H4 (cell line): ENCODE measurements around the gene ZBED1. TPM values are rescaled to one million over a fixed set of nuclear protein-coding genes. Genes with fewer than 3 reads are reported as not detected.
"Not testable (repeated sequence)": the region's sequence is repeated elsewhere in the genome, so short reads cannot be mapped to it uniquely, and the experiment has no call there.

Experiments
- DNase-seq: peaks from one replicate; pipeline ENCODE4 v3.0.0-alpha.2; 2015; ENCODE audit warnings: low spot score
- total RNA-seq: library from RNA; depleted of rRNA; stranded (reverse); fragments of >200 nt; shearing (Covaris generic); gene quantifications from 2 replicates; pipeline ENCODE4 v1.2.3, GENCODE V29; 2014

Gene ZBED1
- total RNA-seq, 1 experiment from 2014 or later, result 27.3 TPM

DNA sequence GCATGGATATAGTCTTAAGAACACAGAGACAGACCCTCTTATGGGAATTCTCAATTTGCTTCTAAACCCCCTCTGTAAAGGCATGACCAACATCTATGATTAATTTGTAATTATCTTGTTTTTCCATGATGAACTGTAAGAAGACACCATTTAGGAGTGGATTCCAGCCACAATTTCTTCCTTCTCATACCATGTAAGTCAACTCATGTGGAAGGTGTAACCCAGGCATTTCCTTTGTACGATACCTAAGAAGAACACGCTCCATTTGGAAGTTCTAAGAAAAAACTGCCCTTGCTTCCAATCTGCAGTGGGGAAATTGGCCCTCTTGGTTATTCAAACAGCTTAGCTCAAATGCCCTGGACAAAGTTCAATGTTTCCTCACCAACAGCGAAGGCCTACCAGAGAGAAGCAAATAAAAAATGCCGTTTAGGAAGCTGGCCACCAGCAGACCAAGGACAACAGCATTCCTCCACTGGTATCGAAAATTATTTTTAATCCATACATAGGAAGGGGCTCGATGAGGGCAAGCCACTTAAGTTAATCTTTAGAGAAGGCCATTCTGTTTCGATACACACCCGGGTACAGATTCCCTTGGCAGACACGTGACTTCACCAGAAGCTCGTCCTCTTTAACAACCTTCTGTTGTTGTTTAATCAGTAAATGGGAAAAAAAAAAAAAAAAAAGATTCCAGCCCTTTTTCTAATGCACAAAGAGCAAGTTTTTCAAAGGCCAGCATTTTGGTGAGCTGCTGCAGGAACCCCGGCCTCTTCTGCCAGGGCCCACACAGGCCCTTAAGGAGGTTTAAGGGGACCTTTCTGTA, 2.6 kb downstream of the ZBED1 start:
- DNase-seq, result no peak

DNA sequence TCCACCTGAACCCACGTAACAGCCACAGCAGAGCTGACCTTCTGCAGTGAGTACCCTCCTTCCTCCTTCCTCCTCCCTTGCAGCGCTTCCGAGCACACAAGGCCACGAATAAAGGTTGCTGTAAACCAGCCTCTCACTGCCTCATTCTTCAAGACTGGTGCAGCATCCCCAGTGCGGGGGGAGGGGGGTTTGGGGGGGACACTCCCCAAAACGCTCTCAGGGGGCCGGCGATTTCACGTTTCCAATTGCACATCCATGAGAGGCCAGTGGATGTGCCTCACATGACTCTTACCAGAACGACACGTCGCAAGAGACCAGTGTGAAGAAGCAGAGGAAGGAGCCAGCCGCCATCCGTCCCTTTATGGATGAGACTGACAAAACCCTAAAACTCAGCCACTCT, 5.2 kb downstream of the ZBED1 start:
- DNase-seq, result no peak

DNA sequence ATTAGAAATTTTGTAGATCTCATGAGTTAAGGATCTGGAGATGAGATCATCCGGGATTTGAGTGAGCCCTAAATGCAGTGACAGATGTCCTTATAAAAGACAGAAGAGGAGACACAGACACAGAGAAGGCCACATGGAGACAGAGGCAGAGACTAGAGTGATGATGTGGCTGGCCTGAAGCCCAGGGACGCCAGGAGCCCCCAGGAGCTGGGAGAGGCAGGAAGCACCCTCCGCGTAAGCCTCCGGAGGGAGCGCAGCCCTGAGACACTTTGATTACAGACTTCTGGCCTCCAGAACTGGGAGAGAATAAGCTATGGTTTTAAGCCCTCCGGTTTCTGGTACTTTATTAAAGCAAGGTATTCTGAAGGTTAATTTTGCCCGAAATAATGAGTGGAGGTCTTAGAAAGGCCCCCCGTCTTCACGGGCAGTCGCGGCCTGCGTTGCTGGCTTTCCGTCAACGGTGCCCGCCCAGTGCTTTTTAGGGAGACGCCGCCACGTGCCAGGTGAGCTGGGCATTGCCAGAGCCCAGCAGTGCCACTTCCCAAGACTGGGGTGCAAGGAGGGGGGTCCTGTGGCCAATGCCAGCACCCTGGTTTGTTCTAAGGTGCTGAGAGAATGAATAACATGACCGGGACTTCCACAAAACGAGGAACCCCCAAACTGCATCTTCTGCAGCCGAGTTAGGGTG, 8.1 kb downstream of the ZBED1 start:
- no peak for DNase-seq

DNA sequence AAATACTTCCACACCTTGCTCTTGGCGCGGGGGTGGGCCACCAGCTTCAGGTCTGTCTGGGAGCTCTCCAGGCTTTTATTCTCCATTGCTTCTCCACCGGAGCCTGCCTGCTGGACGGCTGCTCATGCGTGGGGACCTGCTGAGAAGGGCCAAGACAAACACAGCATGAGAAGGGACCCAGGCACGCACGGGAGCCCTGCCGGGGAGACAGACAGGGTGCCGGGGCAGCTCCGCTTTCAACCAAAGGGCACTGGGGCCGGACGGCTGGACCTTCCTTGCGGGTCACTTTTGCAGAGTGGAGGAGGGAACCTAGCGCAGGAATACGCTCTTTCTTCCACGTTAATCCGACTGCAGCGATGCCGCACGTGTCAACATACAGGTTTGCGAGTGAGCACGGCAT, 10.1 kb downstream of the ZBED1 start:
- DNase-seq, result no peak

DNA sequence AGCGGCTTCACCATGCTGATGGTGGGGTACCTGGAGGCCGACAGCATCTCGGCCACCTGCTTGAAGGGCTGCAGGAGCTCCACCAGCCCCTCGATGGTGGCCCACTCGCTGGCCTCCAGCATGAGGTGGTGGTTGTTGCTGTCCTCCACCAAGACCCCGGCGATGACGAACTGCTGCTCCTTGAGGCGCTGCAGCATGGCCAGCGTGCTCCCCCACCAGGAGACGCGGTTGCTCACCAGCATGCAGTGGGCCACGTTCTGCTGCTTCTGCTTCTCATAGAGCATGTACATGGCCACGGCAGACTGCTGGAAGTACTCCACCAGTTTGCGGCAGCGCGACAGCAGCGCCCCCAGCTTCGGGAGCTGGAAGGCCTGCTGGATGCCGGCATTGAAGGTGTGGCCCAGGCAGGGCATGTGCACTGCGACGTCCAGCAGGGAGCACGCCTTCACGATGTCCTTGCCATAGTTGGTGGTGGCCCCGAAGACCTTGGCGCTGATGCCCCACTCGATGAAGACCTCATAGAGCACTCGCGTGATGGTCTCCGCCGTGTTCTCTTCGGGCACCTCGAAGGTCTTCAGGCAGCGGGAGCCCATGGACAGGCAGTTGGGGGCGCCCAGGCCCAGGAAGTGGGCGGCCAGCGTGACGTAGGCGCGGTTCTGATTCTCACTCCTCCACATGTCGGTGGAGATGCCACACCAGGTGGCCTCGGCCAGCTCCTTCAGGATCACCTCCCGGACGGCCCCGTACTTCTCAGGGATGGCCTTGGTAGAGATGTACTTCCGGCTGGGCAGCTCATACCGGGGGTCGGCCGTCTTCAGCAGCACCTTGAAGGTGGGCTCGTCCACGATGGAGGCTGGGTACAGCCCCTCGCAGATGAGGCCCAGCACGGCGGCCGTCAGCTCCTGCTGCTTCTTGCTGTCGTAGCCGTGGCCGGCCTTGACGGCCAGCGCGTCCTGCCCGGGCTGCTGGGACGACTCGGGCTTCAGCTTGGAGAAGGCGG, 11.0 kb downstream of the ZBED1 start:
- no peak for DNase-seq

DNA sequence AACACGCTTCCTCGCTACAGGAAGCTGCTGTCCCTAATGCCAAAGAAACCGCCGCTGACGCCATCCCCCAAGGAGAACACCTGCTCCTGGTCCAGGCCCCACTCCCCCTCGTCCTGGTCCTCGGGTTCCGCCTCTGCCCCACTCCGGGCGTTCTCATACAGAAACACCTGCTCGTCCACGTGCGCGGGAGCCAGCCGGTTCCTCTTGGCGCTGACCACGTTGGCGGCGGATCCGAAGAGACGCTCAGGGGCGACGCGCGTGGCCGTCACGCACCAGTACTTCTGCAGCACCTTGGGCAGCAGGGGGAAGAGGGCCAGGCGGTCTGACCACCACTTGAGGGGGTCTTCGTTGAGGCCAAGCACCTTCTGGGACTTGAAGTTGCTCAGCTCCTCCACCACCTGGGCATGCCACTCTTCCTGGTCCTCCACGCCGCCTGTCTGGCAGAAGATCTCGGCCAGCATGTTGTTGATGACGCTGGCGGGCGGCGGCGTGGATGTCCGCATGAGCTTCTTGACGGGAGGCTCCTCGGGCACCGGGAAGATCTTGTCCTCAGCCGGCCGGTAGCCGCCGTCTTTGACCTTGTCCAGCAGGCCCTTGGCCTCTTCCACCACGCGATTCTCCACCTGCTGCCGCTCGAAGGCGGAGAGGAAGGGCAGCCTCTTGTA, 12.0 kb downstream of the ZBED1 start:
- DNase-seq, result no peak

DNA sequence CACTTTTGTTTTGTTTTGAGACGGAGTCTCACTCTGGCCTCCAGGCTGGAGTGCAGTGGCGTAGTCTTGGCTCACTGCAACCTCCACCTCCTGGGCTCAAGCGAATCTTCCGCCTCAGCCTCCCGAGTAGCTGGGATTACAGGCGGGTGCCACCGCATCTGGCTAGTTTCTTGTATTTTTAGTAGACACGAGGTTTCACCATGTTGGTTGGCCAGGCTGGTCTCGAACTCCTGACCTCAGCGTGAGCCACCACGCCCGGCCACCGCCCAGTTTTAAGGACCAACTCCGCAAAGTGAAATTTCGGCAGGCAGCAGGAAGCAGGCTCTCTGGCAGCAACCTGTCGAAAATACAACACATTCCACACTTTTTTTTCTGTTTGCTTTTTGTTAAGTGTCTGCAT, 13.4 kb downstream of the ZBED1 start:
- no peak for DNase-seq

DNA sequence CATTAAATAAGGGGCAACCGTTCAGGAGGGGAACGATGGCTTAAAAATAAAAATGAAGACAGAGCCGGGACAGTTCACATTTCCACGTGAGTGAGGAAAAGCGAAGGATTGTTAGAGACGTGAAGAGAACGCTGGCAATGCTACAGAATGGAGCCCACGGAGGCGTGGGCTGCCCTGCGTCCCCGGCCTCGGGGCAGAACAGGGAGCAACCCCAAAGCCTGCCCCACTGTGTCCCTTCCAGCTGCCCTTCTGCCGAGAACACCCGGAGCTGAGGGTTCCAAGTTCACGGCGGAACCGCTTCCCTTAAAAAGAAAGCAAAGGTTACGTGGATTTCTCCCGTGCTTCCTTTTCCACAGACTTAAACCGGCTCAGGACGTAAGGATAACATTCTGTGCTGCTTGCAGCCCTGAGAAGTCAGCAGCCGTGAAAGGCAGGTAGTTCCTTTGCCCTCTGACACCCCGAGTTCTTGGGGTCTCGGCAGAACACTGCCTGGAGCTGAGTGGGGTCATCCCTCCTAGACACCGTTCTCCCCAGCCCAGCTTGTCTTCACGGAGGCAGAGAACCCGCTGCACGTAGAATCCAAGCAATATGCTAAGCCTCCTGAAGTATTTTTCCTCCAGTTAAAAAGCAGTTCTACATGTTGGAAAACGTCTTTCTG, 14.2 kb downstream of the ZBED1 start:
- DNase-seq, result no peak

DNA sequence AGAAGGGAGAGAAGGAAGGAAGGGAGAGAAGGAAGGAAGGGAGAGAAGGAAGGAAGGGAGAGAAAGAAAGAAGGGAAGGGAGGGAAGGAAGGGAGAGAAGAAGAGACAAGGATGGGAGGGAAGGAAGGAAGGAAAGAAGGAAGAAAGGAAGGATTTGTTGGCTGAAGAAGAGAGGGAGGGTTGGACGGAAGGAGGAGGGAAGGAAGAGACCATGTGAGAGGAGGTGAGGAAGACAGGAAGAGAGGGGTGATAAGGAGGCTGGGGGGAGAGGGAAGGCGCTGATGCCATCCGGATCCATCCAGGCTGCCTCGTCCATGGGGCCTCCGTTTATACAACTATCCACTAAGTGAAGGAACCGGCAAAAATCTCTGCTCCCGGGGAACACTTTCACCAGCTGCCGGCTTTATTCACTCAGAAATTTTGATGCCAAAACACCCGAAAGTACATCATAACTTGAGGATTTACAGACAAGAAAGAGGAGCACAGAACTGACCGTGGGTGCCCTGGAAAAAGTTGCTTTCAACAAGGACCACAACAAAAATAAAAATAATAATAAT, 14.9 kb downstream of the ZBED1 start:
- DNase-seq, result no peak

DNA sequence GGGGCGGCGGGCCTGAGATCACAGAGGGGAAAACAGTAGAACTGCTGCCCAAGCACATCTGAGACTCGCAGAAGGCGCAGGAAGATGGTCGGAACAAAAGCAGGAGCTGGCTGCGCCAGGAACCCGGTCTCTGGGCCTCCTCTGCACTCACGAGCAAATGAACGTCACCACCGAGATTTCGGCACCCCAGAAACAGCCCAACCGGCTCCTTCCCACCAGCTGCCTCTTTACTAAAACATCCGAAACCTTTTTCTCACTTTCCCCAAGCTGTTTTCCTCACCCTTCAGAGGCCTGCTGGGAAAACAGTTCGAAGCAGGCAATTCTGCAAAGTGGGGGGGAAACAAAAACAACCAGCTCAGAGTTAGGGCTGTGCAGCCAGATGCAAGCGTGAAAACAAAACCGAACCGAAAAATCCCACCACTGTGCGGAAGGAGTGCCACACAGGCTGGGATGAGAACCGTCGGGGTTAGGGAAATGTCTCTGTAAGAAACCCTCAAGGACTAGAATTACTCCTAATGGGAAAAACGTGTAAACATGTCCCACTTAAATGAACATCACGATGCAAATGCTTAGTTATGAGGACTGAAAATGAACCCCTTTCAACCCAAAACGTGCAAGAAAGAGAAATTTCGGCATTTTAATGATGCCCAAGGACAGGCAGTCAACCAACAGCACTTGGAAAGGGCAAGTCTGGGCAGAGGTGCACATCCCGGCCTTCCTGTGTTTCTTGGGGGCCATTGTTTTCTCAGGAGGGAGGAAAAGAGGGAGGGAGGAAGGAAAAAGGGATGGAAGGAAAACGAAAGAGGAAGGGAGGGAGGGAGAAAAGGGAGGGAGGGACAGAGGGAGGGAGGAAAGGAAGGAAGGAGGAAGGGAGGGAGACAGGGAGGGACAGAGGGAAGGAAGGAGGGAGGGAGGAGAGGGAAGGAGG, 15.8 kb downstream of the ZBED1 start:
- DNase-seq, result no peak

DNA sequence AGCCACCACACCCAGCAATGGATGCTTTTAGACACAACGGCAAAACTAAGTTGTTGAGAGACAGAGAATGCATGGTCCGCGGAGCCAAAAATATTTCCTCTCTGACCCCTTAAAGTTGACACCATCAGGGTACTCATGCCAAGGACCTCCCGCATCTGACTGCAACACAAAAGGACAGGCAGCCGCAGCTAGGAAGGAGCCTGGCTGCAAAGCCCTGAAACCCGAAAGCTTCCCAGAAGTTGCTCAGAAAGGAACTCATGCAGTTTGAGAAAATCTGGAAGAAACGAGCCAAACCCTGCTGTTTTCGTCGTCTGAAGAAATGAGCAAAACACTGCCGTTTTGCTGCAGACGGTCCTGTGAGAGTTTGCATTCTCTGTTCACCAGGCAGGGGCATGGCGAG, 16.5 kb downstream of the ZBED1 start:
- no peak for DNase-seq

DNA sequence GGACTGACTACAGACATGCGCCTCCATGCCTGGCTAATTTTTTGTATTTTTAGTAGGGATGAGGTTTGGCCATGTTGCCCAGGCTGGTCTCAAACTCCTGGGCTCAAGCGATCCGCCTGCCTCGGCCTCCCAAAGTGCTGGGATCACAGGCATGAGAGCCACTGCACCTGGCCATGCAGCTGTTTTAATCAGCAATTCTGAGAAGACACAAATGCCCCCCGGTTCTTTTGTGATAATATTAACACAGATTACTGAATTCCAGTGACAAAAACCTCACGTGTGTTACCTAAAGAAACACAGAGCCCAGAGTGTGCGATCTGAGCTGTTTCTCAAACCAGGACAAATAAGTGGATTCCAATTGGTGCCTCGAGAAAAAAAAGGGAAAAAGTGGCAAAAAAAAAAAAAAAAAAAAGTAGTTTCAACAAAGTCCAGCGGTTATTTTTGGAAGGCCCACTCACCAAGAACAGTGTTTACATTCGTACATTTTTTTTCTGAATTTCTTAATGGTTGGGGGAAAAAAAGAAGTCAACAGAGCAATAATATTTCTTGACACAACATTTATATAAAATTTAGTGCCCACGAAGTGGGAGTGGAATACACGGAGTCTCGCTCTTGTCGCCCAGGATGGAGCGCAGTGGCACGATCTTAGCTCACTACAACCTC, 17.2 kb downstream of the ZBED1 start:
- no peak for DNase-seq

DNA sequence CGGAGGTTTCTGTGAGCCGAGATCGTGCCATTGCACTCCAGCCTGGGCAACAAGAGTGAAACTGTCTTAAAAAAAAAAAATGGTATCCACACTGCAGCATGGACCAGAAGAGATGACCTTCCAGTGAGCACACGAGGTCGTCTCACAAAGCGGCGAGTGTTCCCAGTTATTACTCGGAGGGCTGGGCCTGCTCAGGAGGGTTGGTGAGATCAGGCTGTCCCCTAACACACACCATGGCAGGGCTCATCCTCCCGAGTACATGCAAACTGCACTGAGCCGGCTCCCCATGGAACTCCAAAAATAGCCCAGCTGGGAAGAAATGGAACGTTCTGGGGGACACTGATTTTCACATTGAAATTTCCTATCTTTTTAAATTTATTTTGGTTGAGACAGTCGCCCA, 19.2 kb downstream of the ZBED1 start:
- DNase-seq, result not testable (repeated sequence)

DNA sequence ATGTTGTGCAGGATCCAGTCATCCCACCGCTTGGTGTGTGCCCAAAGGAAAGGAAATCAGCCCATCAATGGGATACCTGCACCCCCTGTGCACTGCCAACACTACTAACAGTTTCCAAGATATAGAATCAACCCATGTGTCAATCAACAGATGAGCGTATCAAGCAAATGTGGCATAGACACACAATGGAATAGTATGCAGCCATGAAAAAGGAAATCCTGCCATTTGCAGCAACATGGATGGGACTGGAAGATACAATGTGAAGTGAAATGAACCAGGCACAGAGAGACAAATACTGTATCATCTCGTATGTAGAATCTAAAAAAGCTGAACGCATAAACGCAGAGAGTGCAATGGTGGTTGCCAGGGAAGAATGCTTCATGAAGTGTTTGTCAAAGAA, 20.8 kb downstream of the ZBED1 start:
- not testable (repeated sequence) for DNase-seq

DNA sequence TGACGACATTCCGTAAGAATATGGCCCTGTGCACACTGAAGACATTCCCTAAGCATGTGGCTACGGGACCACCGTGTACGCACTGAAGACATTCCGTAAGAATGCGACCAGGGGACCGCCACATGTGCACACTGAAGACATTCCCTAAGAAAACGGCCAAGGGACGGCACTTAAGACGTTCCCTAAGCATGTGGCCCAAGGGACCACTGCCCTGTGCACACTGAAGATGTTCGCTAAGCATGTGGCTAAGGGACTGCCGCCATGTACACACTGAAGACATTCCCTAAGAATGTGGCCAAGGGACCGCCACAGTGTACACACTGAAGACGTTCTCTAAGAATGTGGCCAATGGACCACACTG, 21.4 kb downstream of the ZBED1 start:
- DNase-seq, result no peak

DNA sequence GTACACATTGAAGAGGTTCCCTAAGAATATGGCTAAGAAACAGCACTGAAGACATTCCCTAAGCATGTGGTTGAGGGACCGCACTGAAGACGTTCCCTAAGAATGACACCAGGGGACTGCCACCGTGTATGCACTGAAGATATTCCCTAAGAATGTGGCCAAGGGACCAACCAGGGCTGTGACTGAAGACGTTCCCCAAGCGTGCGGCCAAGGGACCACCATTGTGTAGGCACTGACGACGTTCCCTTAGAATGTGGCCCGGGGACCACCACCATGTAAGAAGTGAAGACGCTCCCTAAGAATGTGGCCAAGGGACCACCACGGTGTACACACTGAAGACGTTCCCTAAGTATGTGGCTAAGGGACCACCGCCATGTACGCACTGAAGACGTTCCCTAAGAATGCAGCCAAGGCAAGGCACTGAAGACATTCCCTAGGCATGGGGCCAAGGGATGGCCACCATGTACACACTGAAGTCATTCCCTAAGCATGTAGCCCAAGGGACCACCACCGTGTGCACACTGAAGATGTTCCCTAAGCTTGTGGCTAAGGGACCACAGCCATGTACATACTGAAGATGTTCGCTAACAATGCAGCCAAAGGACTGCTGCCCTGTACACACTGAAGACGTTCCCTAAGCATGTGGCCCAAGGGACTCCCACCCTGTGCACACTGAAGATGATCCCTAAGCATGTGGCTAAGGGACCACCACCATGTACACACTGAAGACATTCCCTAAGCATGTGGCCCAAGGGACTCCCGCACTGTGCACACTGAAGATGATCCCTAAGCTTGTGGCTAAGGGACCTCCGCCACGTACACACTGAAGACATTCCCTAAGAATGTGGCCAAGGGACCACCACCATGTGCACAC, 22.0 kb downstream of the ZBED1 start:
- no peak for DNase-seq

DNA sequence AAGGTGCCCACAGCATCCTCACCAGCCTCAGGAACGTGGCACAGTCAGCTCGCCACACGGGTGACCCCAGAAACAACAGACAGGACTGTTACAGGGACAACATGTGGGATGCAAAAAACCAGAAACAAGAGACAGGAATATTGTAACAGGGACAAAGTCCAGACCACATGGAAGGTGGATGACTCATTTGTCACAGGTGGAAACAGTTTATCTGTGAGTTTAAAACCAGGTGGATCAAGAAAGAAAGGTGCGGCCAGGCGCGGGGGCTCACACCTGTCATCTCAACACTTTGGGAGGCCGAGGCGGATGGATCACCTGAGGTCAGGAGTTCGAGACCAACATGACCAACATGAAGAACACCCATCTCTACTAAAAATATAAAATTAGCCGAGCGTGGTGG, 23.5 kb downstream of the ZBED1 start:
- DNase-seq, result not testable (repeated sequence)
